Renal cortex interstitium (tissue), 11 donors: ENCODE results near the gene PDLIM4. TPM values are rescaled to one million over a fixed set of nuclear protein-coding genes. Genes with fewer than 3 reads are reported as not detected.

Experiments
- DNase-seq, 11 donors: peaks; one replicate each; pipeline ENCODE4 v3.0.0-alpha.2; 2013; ENCODE audit warnings: low read depth in 9 of 11, low spot score in 4 of 11; ENCODE audit errors: extremely low read depth in 1 of 11
- polyA plus RNA-seq, 3 donors: library from polyadenylated mRNA; unstranded; fragments of 120-200 nt; gene quantifications; one replicate each; pipeline ENCODE4 v1.2.1, GENCODE V29; 2013; ENCODE audit not compliant: insufficient read length in 3 of 3

PDLIM4 gene
- polyA plus RNA-seq, 3 donors: 13.8 to 21.2 (median 17.4) TPM

- no peak for DNase-seq
These were observed 62.5 kb downstream of the PDLIM4 start for GRCh38 chr5:132319975-132320374.

- DNase-seq: no peak
These were observed 63.7 kb downstream of the PDLIM4 start for GRCh38 chr5:132321109-132321721.

DNA sequence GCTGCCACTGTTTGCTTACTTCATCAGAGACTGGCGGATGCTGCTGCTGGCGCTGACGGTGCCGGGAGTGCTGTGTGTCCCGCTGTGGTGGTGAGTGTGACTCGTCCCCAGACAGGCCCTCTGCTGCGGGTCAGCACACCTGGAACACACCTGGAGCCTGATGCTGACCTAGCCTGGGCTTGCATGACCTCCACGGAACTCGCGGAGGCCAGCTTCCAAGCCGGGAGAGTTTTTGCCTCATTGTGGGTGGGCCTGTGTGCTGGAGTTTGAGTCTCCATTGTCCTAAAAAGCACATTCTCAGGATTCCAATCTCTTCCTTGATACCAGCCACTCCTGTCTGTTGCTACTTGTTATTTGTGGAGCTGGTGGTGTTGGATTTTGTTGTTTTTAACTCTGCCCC, 64.8 kb downstream of the PDLIM4 start:
- DNase-seq: no peak

Other genes with a start within 250 kb of the PDLIM4 start
- 1 to 10 TPM; 1.3 to 2.1 (median 1.8) TPM for gene ACSL6, start 246.0 kb upstream of the PDLIM4 start, polyA plus RNA-seq
- gene IL3, start 197.0 kb upstream of the PDLIM4 start, polyA plus RNA-seq: not detected
- not detected for gene CSF2, start 183.9 kb upstream of the PDLIM4 start, polyA plus RNA-seq
- 10 to 100 TPM; 29.2 to 50.3 (median 35.1) TPM for gene P4HA2, start 29.8 kb upstream of the PDLIM4 start, polyA plus RNA-seq
- gene SLC22A4, start 36.7 kb downstream of the PDLIM4 start, polyA plus RNA-seq: 1 to 10 TPM; 5.6 to 7.4 (median 6.2) TPM
- 10 to 100 TPM; 45.1 to 50.9 (median 49.4) TPM for gene SLC22A5, start 112.0 kb downstream of the PDLIM4 start, polyA plus RNA-seq
- gene IRF1, start 233.1 kb downstream of the PDLIM4 start, polyA plus RNA-seq: 10 to 100 TPM; 13.3 to 15.4 (median 15.3) TPM